ENCODE measurements around the gene PGAP6.

DNA sequence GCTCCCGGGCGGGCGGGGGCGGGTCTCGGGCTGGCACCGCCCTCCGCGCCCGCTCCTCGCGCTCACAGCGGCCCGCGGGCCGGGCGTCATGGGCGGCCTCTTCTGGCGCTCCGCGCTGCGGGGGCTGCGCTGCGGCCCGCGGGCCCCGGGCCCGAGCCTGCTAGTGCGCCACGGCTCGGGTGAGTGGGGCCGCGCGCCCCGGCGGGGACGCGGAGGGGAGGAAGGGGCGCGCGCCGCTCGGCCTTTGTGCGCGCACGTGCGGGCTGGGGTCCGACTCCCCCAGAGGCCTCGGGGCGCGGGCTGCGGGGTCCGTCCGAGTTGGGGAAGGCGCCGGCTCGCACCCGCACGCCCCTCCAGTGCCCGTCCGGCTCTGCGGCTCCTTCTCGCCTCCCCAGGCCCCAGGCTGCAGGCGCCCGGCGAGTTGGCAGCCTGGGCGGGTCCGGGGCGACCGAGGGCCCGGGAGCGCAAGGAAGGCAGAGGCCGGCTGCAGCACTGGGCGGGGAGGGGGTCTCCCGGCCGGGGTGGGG is 15.4 kb upstream of the PGAP6 start, which contains the start of gene NME4:
- no peak for TF ChIP-seq POLR2A (IDR thresholded peaks at IDR 0.05; ENCODE audit: low read depth)
- TF ChIP-seq, protein P1, sequence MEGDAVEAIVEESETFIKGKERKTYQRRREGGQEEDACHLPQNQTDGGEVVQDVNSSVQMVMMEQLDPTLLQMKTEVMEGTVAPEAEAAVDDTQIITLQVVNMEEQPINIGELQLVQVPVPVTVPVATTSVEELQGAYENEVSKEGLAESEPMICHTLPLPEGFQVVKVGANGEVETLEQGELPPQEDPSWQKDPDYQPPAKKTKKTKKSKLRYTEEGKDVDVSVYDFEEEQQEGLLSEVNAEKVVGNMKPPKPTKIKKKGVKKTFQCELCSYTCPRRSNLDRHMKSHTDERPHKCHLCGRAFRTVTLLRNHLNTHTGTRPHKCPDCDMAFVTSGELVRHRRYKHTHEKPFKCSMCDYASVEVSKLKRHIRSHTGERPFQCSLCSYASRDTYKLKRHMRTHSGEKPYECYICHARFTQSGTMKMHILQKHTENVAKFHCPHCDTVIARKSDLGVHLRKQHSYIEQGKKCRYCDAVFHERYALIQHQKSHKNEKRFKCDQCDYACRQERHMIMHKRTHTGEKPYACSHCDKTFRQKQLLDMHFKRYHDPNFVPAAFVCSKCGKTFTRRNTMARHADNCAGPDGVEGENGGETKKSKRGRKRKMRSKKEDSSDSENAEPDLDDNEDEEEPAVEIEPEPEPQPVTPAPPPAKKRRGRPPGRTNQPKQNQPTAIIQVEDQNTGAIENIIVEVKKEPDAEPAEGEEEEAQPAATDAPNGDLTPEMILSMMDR (IDR thresholded peaks at IDR 0.05) = no peak

All from esophagus muscularis mucosa (tissue), 3 donors.